Measurements from ENCODE around the gene RNF208.

RNF208 gene

GRCh38 chr9:137230705-137231371, 8.8 kb upstream of the RNF208 start, which contains the start of gene SLC34A3:
SLC34A3 (plus strand) TSS chr9:137230901; CDS start chr9:137231703, 802 bp downstream.
- H3K9me3 ChIP-seq (ENCODE audit: control insufficient read depth, low read length) = no peaks in the 10 kb centered on the region
- DNase-seq = no peak
- no peak within 1 kb of the TSS for H3K23ac ChIP-seq (ENCODE audit: low read length in 2 of 2)
- no peak within 1 kb of the TSS for H3K18ac ChIP-seq (ENCODE audit: low read depth in 1 of 2, low read length in 2 of 2)
- H2BK12ac ChIP-seq (ENCODE audit: low read length in 2 of 2) = no peak within 1 kb of the TSS
- no peak within 1 kb of the TSS for H4K91ac ChIP-seq (ENCODE audit: low read length)
- no peak within 1 kb of the TSS for H3K14ac ChIP-seq (ENCODE audit: low read length in 2 of 2)
- H3K9ac ChIP-seq (ENCODE audit: low read length) = no peak within 1 kb of the TSS
- H3K27me3 ChIP-seq (ENCODE audit: control insufficient read depth in 1 of 2, insufficient read depth in 1 of 2, low read length in 2 of 2) = peaks cover 0 to 73% of the 10 kb centered on the region in 2 experiments
- H3K4me1 ChIP-seq (ENCODE audit: control insufficient read depth, insufficient read depth, low read depth, low read length) = peaks cover 18% of the 10 kb centered on the region
- H3K79me1 ChIP-seq (replicated peaks; ENCODE audit: low read length, poor library complexity, severe bottlenecking) = peaks cover 1% of the 10 kb centered on the region
- peak within 1 kb of the TSS; percentile 3 for H2BK15ac ChIP-seq (ENCODE audit: low read depth, poor library complexity, severe bottlenecking)
- WGBS = 81% methylated on average over 14 of the region's 14 CpGs
- no peak within 1 kb of the TSS for H2AK5ac ChIP-seq (ENCODE audit: low read length, severe bottlenecking)
- no peak within 1 kb of the TSS for H2AFZ ChIP-seq (ENCODE audit: low read depth, low read length)
- no peak within 1 kb of the TSS for H3K4ac ChIP-seq (ENCODE audit: low read depth in 1 of 2, low read length in 2 of 2)
- no peak within 1 kb of the TSS for H3K4me3 ChIP-seq (ENCODE audit: insufficient read depth in 1 of 2, low read depth in 1 of 2, low read length in 2 of 2)
- peaks cover 0 to 5% of the 10 kb centered on the region in 2 experiments for H3K36me3 ChIP-seq (ENCODE audit: control insufficient read depth in 1 of 2, insufficient read depth in 2 of 2, low read depth in 1 of 2, low read length in 2 of 2)
- no peak within 1 kb of the TSS for H3K27ac ChIP-seq (ENCODE audit: low read length, poor library complexity, severe bottlenecking)
- H2BK5ac ChIP-seq (ENCODE audit: low read depth, low read length, poor library complexity, severe bottlenecking) = no peak within 1 kb of the TSS
- H4K8ac ChIP-seq (ENCODE audit: low read length) = no peak within 1 kb of the TSS
- H3K4me2 ChIP-seq (ENCODE audit: low read length, poor library complexity, severe bottlenecking) = no peak within 1 kb of the TSS
- no peak within 1 kb of the TSS for H2BK120ac ChIP-seq (ENCODE audit: low read depth, low read length)

- Histone ChIP-seq H3K4me2 (ENCODE audit: low read length, poor library complexity, severe bottlenecking) (no peak overlapping the region), H2AK5ac (ENCODE audit: low read length, severe bottlenecking) (no peak overlapping the region), H3K9me3 (ENCODE audit: control insufficient read depth, low read length) (no peaks in the 10 kb centered on the region), H4K91ac (ENCODE audit: low read length) (no peak overlapping the region), H3K4me1 (ENCODE audit: control insufficient read depth, insufficient read depth, low read depth, low read length) (peaks cover 17% of the 10 kb centered on the region), H2AFZ (ENCODE audit: low read depth, low read length) (no peak overlapping the region), H3K27me3 (ENCODE audit: control insufficient read depth in 1 of 2, insufficient read depth in 1 of 2, low read length in 2 of 2) (peaks cover 0 to 66% of the 10 kb centered on the region in 2 experiments), H3K14ac (ENCODE audit: low read length in 2 of 2) (no peak overlapping the region), H3K23ac (ENCODE audit: low read length in 2 of 2) (no peak overlapping the region), H2BK5ac (ENCODE audit: low read depth, low read length, poor library complexity, severe bottlenecking) (no peak overlapping the region), H4K8ac (ENCODE audit: low read length) (no peak overlapping the region), H2BK12ac (ENCODE audit: low read length in 2 of 2) (no peak overlapping the region), H3K4me3 (ENCODE audit: insufficient read depth in 1 of 2, low read depth in 1 of 2, low read length in 2 of 2) (no peak overlapping the region), H3K27ac (ENCODE audit: low read length, poor library complexity, severe bottlenecking) (no peak overlapping the region), H3K36me3 (ENCODE audit: control insufficient read depth in 1 of 2, insufficient read depth in 2 of 2, low read depth in 1 of 2, low read length in 2 of 2) (peaks cover 0 to 7% of the 10 kb centered on the region in 2 experiments), H3K79me1 (replicated peaks; ENCODE audit: low read length, poor library complexity, severe bottlenecking) (no peaks in the 10 kb centered on the region), H2BK120ac (ENCODE audit: low read depth, low read length) (no peak overlapping the region), H3K4ac (ENCODE audit: low read depth in 1 of 2, low read length in 2 of 2) (no peak overlapping the region), H3K9ac (ENCODE audit: low read length) (no peak overlapping the region), H3K18ac (ENCODE audit: low read depth in 1 of 2, low read length in 2 of 2) (no peak overlapping the region), H2BK15ac (ENCODE audit: low read depth, poor library complexity, severe bottlenecking) (peak overlapping the region; percentile 3)
- no peak for DNase-seq
- 82% methylated on average over 30 of the region's 31 CpGs for WGBS
Observed at GRCh38 chr9:137229903-137230704, 8.1 kb upstream of the RNF208 start.

DNA sequence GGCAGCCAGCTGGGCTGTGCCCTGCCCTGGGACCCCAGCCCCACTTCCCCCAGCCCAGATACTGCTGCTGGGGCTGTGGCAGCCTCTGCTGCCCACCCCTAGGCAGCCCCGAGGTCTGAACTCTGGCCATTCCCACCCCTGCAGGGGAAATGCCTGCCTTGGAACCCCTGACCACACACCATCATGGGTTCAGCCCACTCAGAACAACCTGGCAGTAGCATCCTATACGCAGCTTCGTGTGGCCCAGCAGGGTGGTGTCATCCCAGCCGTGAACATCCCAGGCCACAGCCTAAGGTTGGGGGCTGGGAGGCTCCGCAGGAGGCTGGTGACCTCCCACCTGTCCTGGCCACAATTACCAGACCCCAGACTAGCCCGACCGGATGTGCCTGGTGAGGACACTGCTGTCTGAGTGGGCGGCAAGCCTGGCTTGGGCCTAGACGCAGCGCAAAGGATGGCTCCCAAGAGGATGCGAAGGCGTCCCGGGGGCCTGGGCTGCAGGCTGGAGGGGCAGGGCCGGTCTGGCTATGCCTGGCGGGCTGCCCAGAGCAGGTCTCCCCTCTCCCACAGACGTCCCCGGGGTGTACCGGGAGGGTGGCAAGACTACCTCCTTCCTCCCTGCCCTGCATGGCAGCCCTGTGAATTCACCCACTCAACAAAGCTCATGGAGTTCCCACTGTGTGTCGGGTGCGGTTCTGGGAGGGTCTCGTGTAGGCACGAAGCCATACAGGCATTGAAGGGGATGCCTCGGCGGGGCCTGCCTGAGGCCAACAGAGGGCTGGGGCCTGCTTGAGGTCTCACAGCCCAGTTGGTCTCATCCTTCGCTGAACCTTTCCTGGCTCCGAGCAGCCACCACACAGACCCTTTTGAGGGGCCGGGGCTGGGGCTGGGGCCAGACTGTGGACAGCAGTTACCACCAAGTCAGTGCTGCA, 7.2 kb upstream of the RNF208 start:
- peaks cover 0 to 6% of the 10 kb centered on the region in 2 experiments for H3K36me3 ChIP-seq (ENCODE audit: control insufficient read depth in 1 of 2, insufficient read depth in 2 of 2, low read depth in 1 of 2, low read length in 2 of 2)

More for the DNA sequence above, 7.2 kb upstream of the RNF208 start:
- Histone ChIP-seq H3K23ac (ENCODE audit: low read length in 2 of 2) (no peak overlapping the region), H3K9me3 (ENCODE audit: control insufficient read depth, low read length) (no peaks in the 10 kb centered on the region), H3K27me3 (ENCODE audit: control insufficient read depth in 1 of 2, insufficient read depth in 1 of 2, low read length in 2 of 2) (peaks cover 0 to 57% of the 10 kb centered on the region in 2 experiments), H2AK5ac (ENCODE audit: low read length, severe bottlenecking) (no peak overlapping the region), H3K4me1 (ENCODE audit: control insufficient read depth, insufficient read depth, low read depth, low read length) (peaks cover 19% of the 10 kb centered on the region), H2BK12ac (ENCODE audit: low read length in 2 of 2) (no peak overlapping the region), H2BK5ac (ENCODE audit: low read depth, low read length, poor library complexity, severe bottlenecking) (no peak overlapping the region), H3K18ac (ENCODE audit: low read depth in 1 of 2, low read length in 2 of 2) (no peak overlapping the region), H4K8ac (ENCODE audit: low read length) (peak overlapping the region; percentile 9), H2BK120ac (ENCODE audit: low read depth, low read length) (no peak overlapping the region), H3K9ac (ENCODE audit: low read length) (no peak overlapping the region), H2AFZ (ENCODE audit: low read depth, low read length) (no peak overlapping the region), H4K91ac (ENCODE audit: low read length) (peak overlapping the region; percentile 8), H3K79me1 (replicated peaks; ENCODE audit: low read length, poor library complexity, severe bottlenecking) (no peaks in the 10 kb centered on the region), H3K4ac (ENCODE audit: low read depth in 1 of 2, low read length in 2 of 2) (no peak overlapping the region), H3K4me2 (ENCODE audit: low read length, poor library complexity, severe bottlenecking) (no peak overlapping the region), H3K14ac (ENCODE audit: low read length in 2 of 2) (no peak overlapping the region), H3K27ac (ENCODE audit: low read length, poor library complexity, severe bottlenecking) (no peak overlapping the region), H3K4me3 (ENCODE audit: insufficient read depth in 1 of 2, low read depth in 1 of 2, low read length in 2 of 2) (no peak overlapping the region), H2BK15ac (ENCODE audit: low read depth, poor library complexity, severe bottlenecking) (no peak overlapping the region)
- 84% methylated on average over 27 of the region's 27 CpGs for WGBS
- no peak for DNase-seq
